OCI-LY1 (cell line): Measurements from ENCODE around the gene LMF2.

Source experiments
- H2AFZ ChIP-seq: fragments of 200-600 bp; sonication (generic), shearing (Covaris generic); 2 replicates; pipeline ENCODE4 v1.6.0; 2014; ENCODE audit warnings: antibody characterized with exemption, mild to moderate bottlenecking, low read length
- H3F3A ChIP-seq: fragments of 200-600 bp; sonication (generic), shearing (Covaris generic); 2 replicates; pipeline ENCODE4 v1.6.0; 2014; ENCODE audit warnings: mild to moderate bottlenecking, antibody characterized with exemption, low read length, moderate library complexity; ENCODE audit not compliant: insufficient read depth
- H3K27ac ChIP-seq: fragments of 200-600 bp; sonication (generic); 2 replicates; pipeline ENCODE4 v1.5.1; 2014; ENCODE audit warnings: low read length, mixed run types, mild to moderate bottlenecking, low read depth; ENCODE audit not compliant: poor library complexity, severe bottlenecking
- H3K27me3 ChIP-seq: fragments of 200-600 bp; sonication (generic); 2 replicates; pipeline ENCODE4 v1.6.0; 2014; ENCODE audit warnings: antibody characterized with exemption, mild to moderate bottlenecking, low read length, moderate library complexity; ENCODE audit not compliant: insufficient read depth
- H3K36me3 ChIP-seq: fragments of 200-600 bp; sonication (generic); 2 replicates; pipeline ENCODE4 v1.6.1; 2014; ENCODE audit warnings: mild to moderate bottlenecking, antibody characterized with exemption, low read length, moderate library complexity, mixed read lengths; ENCODE audit not compliant: insufficient read depth
- H3K4me1 ChIP-seq: fragments of 200-600 bp; sonication (generic); 2 replicates; pipeline ENCODE4 v1.5.1; 2014; ENCODE audit warnings: mild to moderate bottlenecking, low read length, moderate library complexity; ENCODE audit not compliant: insufficient read depth, severe bottlenecking
- H3K4me2 ChIP-seq: fragments of 200-600 bp; sonication (generic), shearing (Covaris generic); 2 replicates; pipeline ENCODE4 v1.6.1; 2014; ENCODE audit warnings: low read length
- H3K4me3 ChIP-seq: fragments of 200-600 bp; sonication (generic); 2 replicates; pipeline ENCODE4 v1.5.1; 2014; ENCODE audit warnings: low read length, low read depth, mild to moderate bottlenecking, mixed read lengths; ENCODE audit not compliant: poor library complexity, severe bottlenecking
- H3K79me2 ChIP-seq: fragments of 200-600 bp; shearing (Covaris generic); 2 replicates; pipeline ENCODE4 v1.6.1; 2016; ENCODE audit warnings: mixed run types, low read length, mixed read lengths; ENCODE audit not compliant: insufficient read depth
- H3K9ac ChIP-seq: fragments of 200-600 bp; sonication (generic), shearing (Covaris generic); 2 replicates; pipeline ENCODE4 v1.6.1; 2014; ENCODE audit warnings: mild to moderate bottlenecking, low read length, mixed read lengths
- H3K9me2 ChIP-seq: fragments of 200-600 bp; sonication (generic), shearing (Covaris generic); 2 replicates; pipeline ENCODE4 v1.6.1; 2014; ENCODE audit warnings: low read depth, mild to moderate bottlenecking, low read length, mixed read lengths
- H3K9me3 ChIP-seq: fragments of 200-600 bp; shearing (Covaris generic); 2 replicates; pipeline ENCODE4 v1.6.1; 2014; ENCODE audit warnings: low read length, mixed read lengths
- H4K20me1 ChIP-seq: fragments of 200-600 bp; sonication (generic), shearing (Covaris generic); 2 replicates; pipeline ENCODE4 v1.6.0; 2016; ENCODE audit warnings: mild to moderate bottlenecking, low read length; ENCODE audit not compliant: insufficient read depth
- CTCF ChIP-seq: fragments of 200-600 bp; sonication (generic), shearing (Covaris generic); IDR thresholded peaks from 2 replicates; pipeline ENCODE4 v1.5.1; 2017; ENCODE audit warnings: mild to moderate bottlenecking, antibody characterized with exemption, low read length, moderate library complexity, mixed read lengths
- EZH2 ChIP-seq: fragments of 200-600 bp; sonication (generic), shearing (Covaris generic); IDR thresholded peaks from 2 replicates; pipeline ENCODE4 v1.8.0; 2017; ENCODE audit warnings: borderline replicate concordance, mixed run types, mild to moderate bottlenecking, antibody characterized with exemption, low read length, moderate library complexity, mixed read lengths

The LMF2 gene

GRCh38 chr22:50505276-50505775, 2.2 kb downstream of the LMF2 start:
- Histone ChIP-seq H3K27ac (no peak overlapping the region), H3K4me2 (no peak overlapping the region), H3F3A (no peaks in the 10 kb centered on the region), H3K79me2 (peaks cover 19% of the 10 kb centered on the region), H3K9me2 (no peaks in the 10 kb centered on the region), H3K36me3 (peaks cover 18% of the 10 kb centered on the region), H4K20me1 (no peaks in the 10 kb centered on the region), H3K9me3 (no peaks in the 10 kb centered on the region), H3K27me3 (no peaks in the 10 kb centered on the region), H3K9ac (no peak overlapping the region), H2AFZ (no peak overlapping the region), H3K4me1 (peaks cover 23% of the 10 kb centered on the region), H3K4me3 (no peak overlapping the region)
- TF ChIP-seq EZH2 = no peak
- no peak for TF ChIP-seq CTCF

GRCh38 chr22:50504369-50505211, 2.9 kb downstream of the LMF2 start:
- Histone ChIP-seq H3K4me2 (no peak overlapping the region), H3K4me1 (peaks cover 16% of the 10 kb centered on the region), H3K79me2 (peaks cover 12% of the 10 kb centered on the region), H3K36me3 (peaks cover 15% of the 10 kb centered on the region), H2AFZ (no peak overlapping the region), H3F3A (no peaks in the 10 kb centered on the region), H3K9me2 (no peaks in the 10 kb centered on the region), H4K20me1 (no peaks in the 10 kb centered on the region), H3K4me3 (no peak overlapping the region), H3K9ac (no peak overlapping the region), H3K9me3 (no peaks in the 10 kb centered on the region), H3K27me3 (no peaks in the 10 kb centered on the region), H3K27ac (no peak overlapping the region)
- no peak for TF ChIP-seq CTCF
- TF ChIP-seq EZH2 = no peak

DNA sequence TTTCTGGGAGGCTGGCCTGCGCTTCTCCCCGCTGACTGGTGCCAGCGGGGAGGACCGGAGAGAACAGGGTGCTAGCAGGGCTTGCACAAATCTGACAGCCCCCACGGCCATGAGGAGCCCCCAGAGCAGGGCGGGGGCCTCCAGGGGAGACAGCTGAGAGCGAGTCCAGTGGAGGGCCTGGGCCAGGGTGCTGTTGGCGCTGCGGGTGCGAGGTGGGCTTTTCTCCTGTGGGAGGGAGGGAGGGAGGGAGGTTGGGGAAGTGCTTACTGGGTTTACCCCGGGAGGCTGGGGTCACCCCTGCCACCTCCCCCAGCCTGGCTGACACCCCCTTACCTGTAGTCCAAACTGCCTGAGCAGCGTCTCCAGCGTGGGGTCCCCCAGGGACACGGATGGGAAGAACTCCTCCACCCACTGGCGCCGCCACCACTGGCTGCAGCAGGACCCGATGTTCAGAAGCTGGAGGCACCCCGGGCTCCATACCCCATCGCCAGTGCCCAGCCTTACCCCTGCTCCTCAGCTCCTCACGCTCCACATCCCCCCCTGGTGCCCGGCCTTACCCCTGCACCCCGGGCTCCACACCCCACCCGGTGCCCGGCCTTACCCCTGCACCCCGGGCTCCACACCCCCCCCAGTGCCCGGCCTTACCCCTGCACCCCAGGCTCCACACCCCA, 3.9 kb downstream of the LMF2 start:
- Histone ChIP-seq H3K4me2 (no peak overlapping the region), H3K27ac (no peak overlapping the region), H3K27me3 (no peaks in the 10 kb centered on the region), H3K36me3 (peaks cover 15% of the 10 kb centered on the region), H3K4me1 (peaks cover 14% of the 10 kb centered on the region), H3K9me3 (no peaks in the 10 kb centered on the region), H3K4me3 (no peak overlapping the region), H4K20me1 (no peaks in the 10 kb centered on the region), H2AFZ (no peak overlapping the region), H3K9ac (no peak overlapping the region), H3F3A (no peaks in the 10 kb centered on the region), H3K9me2 (no peaks in the 10 kb centered on the region), H3K79me2 (peaks cover 3% of the 10 kb centered on the region)
- TF ChIP-seq CTCF (0 out of 2 replicates have a peak, but pooled peaks have one; percentile 4), EZH2 (no peak)
